HG02938 (cell line): ENCODE measurements around the gene MAGEB4.

ENCODE experiments used
- ATAC-seq: cut with Tn5 transposase; IDR thresholded peaks from one replicate; pipeline ENCODE4 v1.9.1; 2021; ENCODE audit warnings: mild to moderate bottlenecking, moderate library complexity; ENCODE audit not compliant: unreplicated experiment

Gene MAGEB4

DNA sequence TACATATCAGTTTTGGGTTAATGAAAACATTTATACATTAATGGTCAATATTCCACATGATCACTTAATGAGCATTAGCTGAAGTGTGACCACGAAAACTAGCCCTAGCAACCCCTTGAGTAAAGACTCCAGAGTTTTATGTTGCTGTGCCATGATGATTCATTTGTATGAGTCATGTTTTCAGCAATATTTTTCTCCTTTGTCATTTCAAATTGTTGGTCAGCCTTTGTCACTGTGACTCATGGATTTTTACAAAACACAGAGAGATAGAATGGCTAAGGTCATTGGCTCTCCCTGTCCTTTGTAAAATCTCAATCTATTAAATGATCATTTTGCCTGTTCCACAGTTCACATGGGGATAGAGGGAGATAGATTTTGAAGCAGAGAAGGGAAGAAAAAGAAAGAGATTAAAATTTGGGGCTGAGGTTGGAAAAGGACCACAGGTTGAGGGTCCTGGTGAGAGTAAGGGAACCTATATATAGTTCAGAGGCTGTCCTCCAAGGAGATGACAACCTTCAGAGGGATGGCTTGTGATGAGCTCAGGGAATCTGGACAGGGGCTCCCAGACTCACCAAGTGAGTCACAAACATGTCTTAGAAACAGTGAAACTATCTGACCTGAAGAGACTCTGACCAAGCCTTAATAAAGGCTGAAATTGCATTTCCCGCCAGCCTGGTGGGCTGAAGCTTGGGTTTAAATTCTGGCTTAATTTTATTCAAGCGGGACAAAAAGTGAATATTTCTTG is 41.8 kb downstream of the MAGEB4 start:
- ATAC-seq: no peak
